ENCODE data around the gene OPCML.

DNA sequence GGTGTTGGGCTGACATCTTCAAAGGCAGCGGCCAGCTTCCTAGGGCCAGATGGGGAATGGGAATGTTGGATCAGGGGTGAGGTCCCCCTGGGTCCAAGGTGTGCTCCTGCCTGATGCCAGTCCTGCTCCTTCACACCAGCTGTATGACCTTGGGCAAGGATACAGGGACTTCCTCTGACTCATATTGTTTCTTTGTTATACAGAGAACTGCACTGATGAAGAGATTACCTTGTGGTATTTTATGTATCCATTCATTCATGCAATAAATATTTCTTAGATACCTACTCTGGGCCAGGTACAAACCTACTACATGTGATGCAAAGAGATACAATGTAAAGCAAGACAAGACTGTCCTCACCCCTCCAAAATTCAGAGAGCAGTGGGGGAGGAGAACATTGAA, 3.9 kb upstream of the OPCML start:
- TF ChIP-seq TCF4 (CRISPR knock-in tag; IDR thresholded peaks at IDR 0.05; ENCODE audit: borderline replicate concordance): no peak
- no peak for TF ChIP-seq TSHZ2 (CRISPR knock-in tag; IDR thresholded peaks at IDR 0.05)
- TF ChIP-seq PATZ1 (CRISPR knock-in tag; IDR thresholded peaks at IDR 0.05; ENCODE audit: borderline replicate concordance): no peak

Data from SK-N-SH treated with all-trans-retinoic acid at 6 μM for 48 hours (cell line).